ENCODE data around the gene PRKCB.

GRCh38 chr16:23908790-23909189, 73.0 kb downstream of the PRKCB start:
- TF ChIP-seq POLR2A (IDR thresholded peaks at IDR 0.05): no peak
- no peak for TF ChIP-seq CTCF (IDR thresholded peaks at IDR 0.05)
